K562 (cell line): ENCODE data around the gene SFXN5. TPM values are rescaled to one million over a fixed set of nuclear protein-coding genes. Genes with fewer than 3 reads are reported as not detected.

Experiments
- ATAC-seq: fragments of 200-7000 bp; cut with Tn5 transposase; 3 replicates; pipeline ENCODE4 v1.9.1; 2020; ENCODE audit warnings: moderate library complexity
- BruUV-seq: library from RNA; stranded (reverse); fragments of 400-500 nt; replicated peaks from 2 replicates; lab custom pipeline; 2021; lab: Mats Ljungman, UMichigan
- CTCF ChIA-PET: fragments of 300-600 bp; formaldehyde crosslinking; extraction: SDS; loops from one replicate; lab custom pipeline; 2021; ENCODE audit warnings: low intra/inter-chr PET ratio; lab: Yijun Ruan, JAX
- POLR2A ChIA-PET: fragments of 300-600, 350-650 bp; sonication (Branson Sonifier 250); formaldehyde crosslinking; extraction: SDS; loops from one replicate; lab custom pipeline; 2021; ENCODE audit warnings: antibody characterized with exemption, inconsistent platforms; lab: Yijun Ruan, JAX
- DNase-seq, 4 experiments: peaks; one replicate each; pipeline versions ENCODE4 v3.0.0 to v3.0.0-alpha.2; 2011 to 2018; ENCODE audit warnings: low spot score in 3 of 4, mixed read lengths in 3 of 4; ENCODE audit errors: extremely low read depth in 1 of 4
- FAIRE-seq: peaks from 2 replicates; lab custom pipeline; 2011; peaks lifted over from hg19 to GRCh38; lab: Jason Lieb, UNC
- H2AFZ ChIP-seq: 2 replicates; pipeline ENCODE4 v1.6.0; 2011; ENCODE audit warnings: low read depth, low read length, control low read depth, inconsistent platforms
- H3K27ac ChIP-seq: fragments of 200-600 bp; 3 replicates; pipeline ENCODE4 v1.8.0; 2011; ENCODE audit warnings: low read depth, mild to moderate bottlenecking, control low read depth, inconsistent platforms, low read length, moderate library complexity, mixed read lengths; ENCODE audit errors: extremely low read depth
- H3K27me3 ChIP-seq, 2 experiments: fragments of 300-600 bp in 1 of 2; 2 replicates in 1 of 2; 3 replicates in 1 of 2; pipeline versions ENCODE4 v1.6.0 to v1.8.0; 2011; ENCODE audit warnings: inconsistent platforms in 2 of 2, low read length in 2 of 2, mild to moderate bottlenecking in 1 of 2, mixed read lengths in 1 of 2, moderate library complexity in 1 of 2; ENCODE audit not compliant: control insufficient read depth in 2 of 2, insufficient read depth in 2 of 2
- H3K36me3 ChIP-seq: fragments of 300-600 bp; 3 replicates; pipeline ENCODE4 v1.8.0; 2011; ENCODE audit warnings: mild to moderate bottlenecking, low read length, inconsistent platforms; ENCODE audit not compliant: control insufficient read depth, insufficient read depth
- H3K4me1 ChIP-seq, 2 experiments: fragments of 200-600 bp in 1 of 2; replicated peaks in 1 of 2; 2 replicates in 1 of 2; 3 replicates in 1 of 2; pipeline versions ENCODE4 v1.5.1 to v1.8.0; 2011; ENCODE audit warnings: inconsistent platforms in 2 of 2, low read length in 2 of 2, mild to moderate bottlenecking in 1 of 2, mixed read lengths in 1 of 2, moderate library complexity in 1 of 2; ENCODE audit not compliant: control insufficient read depth in 2 of 2, insufficient read depth in 2 of 2
- H3K4me2 ChIP-seq: 2 replicates; pipeline ENCODE4 v1.6.1; 2011; ENCODE audit warnings: low read length, control low read depth, inconsistent platforms, mixed read lengths; ENCODE audit not compliant: insufficient read depth
- H3K4me3 ChIP-seq: fragments of 200-600 bp; sonication (generic), shearing (Covaris generic); 2 replicates; pipeline ENCODE4 v1.5.1; 2016; ENCODE audit warnings: control low read depth, inconsistent platforms
- H3K79me2 ChIP-seq: fragments of 200-600 bp; 3 replicates; pipeline ENCODE4 v1.8.0; 2011; ENCODE audit warnings: low read length, inconsistent platforms; ENCODE audit not compliant: control insufficient read depth, insufficient read depth
- H3K9ac ChIP-seq, 2 experiments: 2 replicates each; pipeline versions ENCODE4 v1.6.0 to v1.6.1; 2011; ENCODE audit warnings: low read depth in 2 of 2, low read length in 2 of 2, control low read depth in 1 of 2, inconsistent platforms in 1 of 2, mild to moderate bottlenecking in 1 of 2, mixed read lengths in 1 of 2; ENCODE audit not compliant: insufficient read depth in 1 of 2
- H3K9me1 ChIP-seq: one replicate; pipeline ENCODE4 v1.6.0; 2011; ENCODE audit warnings: inconsistent platforms, mild to moderate bottlenecking, low read length, moderate library complexity; ENCODE audit not compliant: control insufficient read depth, insufficient read depth
- H3K9me3 ChIP-seq: replicated peaks from 2 replicates; pipeline ENCODE4 v1.5.1; 2011; ENCODE audit warnings: low read depth, low read length, inconsistent platforms; ENCODE audit not compliant: control insufficient read depth, insufficient read depth
- H4K20me1 ChIP-seq: replicated peaks from 2 replicates; pipeline ENCODE4 v1.6.1; 2011; ENCODE audit warnings: low read length, inconsistent platforms, mixed read lengths; ENCODE audit not compliant: control insufficient read depth, insufficient read depth
- CBFA2T2 ChIP-seq: fragments of 450-650 bp; conservative IDR thresholded peaks from 2 replicates; pipeline ENCODE4 v1.6.1; 2017; ENCODE audit warnings: mild to moderate bottlenecking
- CREB1 ChIP-seq, 2 experiments: sonication (generic) in 1 of 2; formaldehyde crosslinking in 1 of 2; IDR thresholded peaks; 2 replicates each; pipeline versions ENCODE4 v1.6.1 to v1.8.0; 2012 to 2022; ENCODE audit warnings: inconsistent platforms in 1 of 2, mild to moderate bottlenecking in 1 of 2, missing genetic modification reagents in 1 of 2, moderate library complexity in 1 of 2
- JUNB ChIP-seq: fragments of 450-650 bp; formaldehyde crosslinking; conservative IDR thresholded peaks from 2 replicates; pipeline ENCODE4 v1.4.0; 2020; ENCODE audit warnings: mild to moderate bottlenecking
- MAX ChIP-seq: sonication (generic); formaldehyde crosslinking; IDR thresholded peaks from 2 replicates; pipeline ENCODE4 v1.9.0; 2022; ENCODE audit warnings: mild to moderate bottlenecking, missing genetic modification reagents
- POLR2G ChIP-seq: fragments of 200-400 bp; formaldehyde crosslinking; IDR thresholded peaks from 2 replicates; pipeline ENCODE4 v1.6.1; 2017; ENCODE audit warnings: low read depth, mild to moderate bottlenecking, antibody characterized with exemption, low read length, moderate library complexity
- TAF7 ChIP-seq: fragments of 450-650 bp; IDR thresholded peaks from 2 replicates; pipeline ENCODE4 v1.6.1; 2016; ENCODE audit warnings: missing genetic modification characterization, missing compliant biosample characterization
- TBP ChIP-seq: optimal IDR thresholded peaks from 2 replicates; pipeline ENCODE3; 2011; ENCODE audit warnings: low read depth, low read length, improper control_type of control experiment
- TCF15 ChIP-seq: fragments of 250-450 bp; sonication (Bioruptor Pico); IDR thresholded peaks from 2 replicates; pipeline ENCODE4 v1.8.0; 2022; ENCODE audit warnings: moderate library complexity, mild to moderate bottlenecking, inconsistent platforms
- TCF3 ChIP-seq: sonication (generic); formaldehyde crosslinking; IDR thresholded peaks from 2 replicates; pipeline ENCODE4 v1.4.0; 2020; ENCODE audit warnings: mild to moderate bottlenecking, missing genetic modification reagents
- ZKSCAN8 ChIP-seq: fragments of 200-800 bp; sonication (Bioruptor generic); IDR thresholded peaks from 2 replicates; pipeline ENCODE4 v1.6.1; 2016; ENCODE audit warnings: missing genetic modification characterization, missing compliant biosample characterization
- ZNF24 ChIP-seq: fragments of 450-650 bp; IDR thresholded peaks from 2 replicates; pipeline ENCODE4 v1.6.1; 2016
- ZNF785 ChIP-seq: fragments of 250-450 bp; sonication (Bioruptor Pico); IDR thresholded peaks from 2 replicates; pipeline ENCODE4 v1.4.0; 2020; ENCODE audit warnings: mild to moderate bottlenecking
- WGBS: fragments of 100-300 bp; shearing (Covaris generic); methylation state at CpG from one replicate; pipeline ENCODE4 v1.1.6; 2016; ENCODE audit warnings: low coverage, mixed read lengths; ENCODE audit not compliant: insufficient coverage; ENCODE audit errors: missing lambda C conversion rate; 5-methylcytosine and 5-hydroxymethylcytosine counted together
- in situ Hi-C: fragments of 300-500 bp; cut with MboI; formaldehyde crosslinking; loops from 4 replicates; pipeline ENCODE4 v1.15.0; 2018; ENCODE audit warnings: inconsistent platforms, mixed read lengths
- intact Hi-C: fragments of 100-400 bp; cut with micrococcal nuclease; formaldehyde crosslinking; loops from 2 replicates; pipeline ENCODE4 v1.14.2; 2022
- polyA plus RNA-seq, 8 experiments: library from polyadenylated mRNA; depleted of rRNA in 4 of 8; stranded (reverse) in 5 of 8; unstranded in 3 of 8; fragments of >200 nt; fragmentation: Nextera tagmentation in 2 of 8; fragmentation: Illumina TruSeq in 1 of 8; extraction: Ambion mirVana in 2 of 8; extraction: Trizol in 1 of 8; gene quantifications; 2 replicates each; pipeline versions ENCODE4 v1.2.1 to v1.2.3, GENCODE V29; 2011 to 2014; ENCODE audit warnings: inconsistent platforms in 1 of 8, missing spikeins in 1 of 8
- total RNA-seq, 7 experiments: library from RNA; depleted of rRNA in 6 of 7; stranded (reverse); fragments of >200 nt in 6 of 7; fragmentation: Illumina TruSeq in 2 of 7; extraction: Trizol in 2 of 7; gene quantifications; 2 replicates each; pipeline versions ENCODE4 v1.2.1 to v1.2.3, GENCODE V29; 2011 to 2021; ENCODE audit warnings: low replicate concordance in 1 of 7
- TF ChIP-seq, protein P1 (sequence below): sonication (generic); formaldehyde crosslinking; IDR thresholded peaks from 2 replicates; pipeline ENCODE4 v1.8.0; 2022; ENCODE audit warnings: mild to moderate bottlenecking, missing genetic modification reagents

Gene SFXN5
- total and polyA plus RNA-seq, 9 of the 15 experiments (the other 6 are each of a cell fraction or from before 2014, with no cell fraction given): 8.3 to 22.6 (median 16.0) TPM

DNA sequence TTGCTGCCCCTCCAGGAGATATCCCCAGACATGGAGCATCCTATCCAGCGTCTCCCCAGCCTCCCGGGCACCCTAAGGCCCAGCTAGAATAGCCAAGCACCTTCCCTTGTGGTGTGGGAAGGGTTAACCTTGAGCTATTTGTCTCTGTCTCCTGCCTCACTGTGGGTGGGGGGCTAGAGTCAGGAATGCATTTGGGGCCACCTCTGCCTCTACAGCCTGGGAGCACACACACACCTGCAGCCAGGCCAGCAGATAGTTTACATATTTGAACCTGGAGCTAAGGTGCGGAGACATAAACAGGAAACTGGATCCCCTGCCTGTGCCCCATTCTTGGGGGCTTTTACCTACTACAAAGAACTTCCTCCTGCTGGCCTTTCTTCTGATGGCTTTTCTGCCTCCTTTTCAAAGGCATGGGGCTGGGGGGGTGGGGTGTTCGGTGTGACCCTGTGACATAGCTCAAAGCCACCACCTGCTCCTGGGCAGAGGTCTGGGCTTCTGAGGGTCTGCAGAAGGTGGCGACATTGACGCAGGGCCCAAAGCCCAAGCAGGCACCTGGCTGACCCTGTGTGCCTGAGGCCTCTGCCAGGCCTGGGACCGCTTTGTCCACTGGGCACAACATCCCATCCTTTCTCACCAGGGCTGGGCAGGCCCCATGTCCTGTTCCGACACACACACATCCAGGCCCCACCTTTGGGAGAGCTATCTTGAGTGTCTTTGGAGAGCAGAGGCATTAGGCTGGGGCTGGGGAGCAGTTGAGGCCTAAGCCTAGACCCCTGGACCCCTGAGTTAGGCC is 120.0 kb downstream of the SFXN5 start:
- Histone ChIP-seq H3K9ac (no peak overlapping the region), H3K9me3 (no peaks in the 10 kb centered on the region), H3K27ac (no peak overlapping the region)
- WGBS: 76% methylated on average over 4 of the region's 8 CpGs
- ATAC-seq: no peak
- no peak for TF ChIP-seq TBP
- TF ChIP-seq, protein P1, sequence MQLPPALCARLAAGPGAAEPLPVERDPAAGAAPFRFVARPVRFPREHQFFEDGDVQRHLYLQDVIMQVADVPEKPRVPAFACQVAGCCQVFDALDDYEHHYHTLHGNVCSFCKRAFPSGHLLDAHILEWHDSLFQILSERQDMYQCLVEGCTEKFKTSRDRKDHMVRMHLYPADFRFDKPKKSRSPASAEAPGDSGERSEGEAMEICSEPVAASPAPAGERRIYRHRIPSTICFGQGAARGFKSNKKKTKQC: no peak
- no peak for TF ChIP-seq MAX (CRISPR knock-in tag)
- no peak for TF ChIP-seq ZNF785 (CRISPR knock-in tag)
- TF ChIP-seq JUNB: no peak
- TF ChIP-seq ZNF24: no peak
- TF ChIP-seq TCF3 (CRISPR knock-in tag): no peak
- TF ChIP-seq CBFA2T2: no peak
- TF ChIP-seq ZKSCAN8 (CRISPR knock-in tag): no peak
- no peak for TF ChIP-seq POLR2G
- no peak for TF ChIP-seq CREB1 (IDR thresholded peaks at IDR 0.05)
- TF ChIP-seq CREB1 (CRISPR knock-in tag; IDR thresholded peaks at IDR 0.05): no peak
- TF ChIP-seq TCF15 (CRISPR knock-in tag): no peak
- TF ChIP-seq TAF7 (tag): no peak
- TF ChIP-seq, all 486 proteins: peak for 0
- Histone ChIP-seq H3K79me2 (no peaks in the 10 kb centered on the region), H4K20me1 (peaks cover 3% of the 10 kb centered on the region; the same call in 1 of the 2 replicates), H3K36me3 (no peaks in the 10 kb centered on the region), H3K4me1 (peaks cover 0 to 8% of the 10 kb centered on the region in 2 experiments; a peak in 1 of 5 replicates), H2AFZ (no peak overlapping the region), H3K4me2 (no peak overlapping the region), H3K4me3 (no peak overlapping the region), H3K9me1 (no peaks in the 10 kb centered on the region), H3K27me3 (no peaks in the 10 kb centered on the region)
- no TSS peak for BruUV-seq
- FAIRE-seq: no peak
- no peak for DNase-seq
- CTCF ChIA-PET: interaction anchor here (0.7 kb wide), 1 partner anchor 210 kb away, joined by 3 read pairs; no protein-coding TSS in a partner anchor
- in situ Hi-C loops: no loop called here
- POLR2A ChIA-PET: interaction anchor here (0.5 to 0.8 kb wide), 4 partner anchors 12 to 1007 kb away, joined by 3 to 4 read pairs (median 3); no protein-coding TSS in a partner anchor
- intact Hi-C loops: no loop called here
